NCI-H524 (cell line): Measurements from ENCODE around the gene ZC3H7B.
"Not testable (repeated sequence)": the region's sequence is repeated elsewhere in the genome, so short reads cannot be mapped to it uniquely, and the experiment has no call there.

Source experiments
- DNase-seq, 2 experiments: peaks; one replicate each; lab custom pipeline; 2025; lab: John Stamatoyannopoulos, UW

The ZC3H7B gene

GRCh38 chr22:41285820-41286638, 15.3 kb upstream of the ZC3H7B start, which contains the start of gene RANGAP1:
Gene RANGAP1 (minus strand): TSS chr22:41286187. CDS start chr22:41281044, 5,143 bp downstream.
- DNase-seq = peak; percentile 98 to 99

- no peak for DNase-seq
Observed at GRCh38 chr22:41286639-41287091, 14.7 kb upstream of the ZC3H7B start.

- no peak for DNase-seq
Observed at GRCh38 chr22:41288245-41288946, 12.9 kb upstream of the ZC3H7B start.

GRCh38 chr22:41289671-41290070, 11.7 kb upstream of the ZC3H7B start:
- no peak for DNase-seq

- no peak for DNase-seq
Observed at GRCh38 chr22:41290262-41291221, 10.8 kb upstream of the ZC3H7B start.

- not testable (repeated sequence) for DNase-seq
Observed at GRCh38 chr22:41294816-41295215, 6.5 kb upstream of the ZC3H7B start.

GRCh38 chr22:41296826-41297667, 4.3 kb upstream of the ZC3H7B start:
- DNase-seq = no peak

- DNase-seq = no peak
Observed at GRCh38 chr22:41300661-41301060, 664 bp upstream of the ZC3H7B start.

GRCh38 chr22:41302021-41302767, 869 bp downstream of the ZC3H7B start:
- no peak for DNase-seq

GRCh38 chr22:41302811-41303210, 1.5 kb downstream of the ZC3H7B start:
- no peak for DNase-seq

GRCh38 chr22:41305646-41306045, 4.3 kb downstream of the ZC3H7B start:
- DNase-seq = no peak

- DNase-seq = no peak
Observed at GRCh38 chr22:41308054-41308453, 6.7 kb downstream of the ZC3H7B start.

GRCh38 chr22:41308544-41308947, 7.2 kb downstream of the ZC3H7B start:
- DNase-seq = no peak

GRCh38 chr22:41310336-41310735, 9.0 kb downstream of the ZC3H7B start:
- DNase-seq = no peak

GRCh38 chr22:41311487-41311886, 10.2 kb downstream of the ZC3H7B start:
- no peak for DNase-seq

- DNase-seq = no peak
Observed at GRCh38 chr22:41314821-41315220, 13.5 kb downstream of the ZC3H7B start.

- DNase-seq = no peak
Observed at GRCh38 chr22:41315586-41315985, 14.3 kb downstream of the ZC3H7B start.

- no peak for DNase-seq
Observed at GRCh38 chr22:41320416-41321240, 19.3 kb downstream of the ZC3H7B start.

- DNase-seq = no peak
Observed at GRCh38 chr22:41324821-41325528, 23.6 kb downstream of the ZC3H7B start.
